HG02763 (cell line): ENCODE results near the gene URB1.
"Not testable (repeated sequence)": the region's sequence is repeated elsewhere in the genome, so short reads cannot be mapped to it uniquely, and the experiment has no call there.

Experiments
- ATAC-seq: cut with Tn5 transposase; IDR thresholded peaks from one replicate; pipeline ENCODE4 v1.9.1; 2021; ENCODE audit warnings: mild to moderate bottlenecking, moderate library complexity; ENCODE audit not compliant: unreplicated experiment

URB1 gene

GRCh38 chr21:32301596-32301995, 91.2 kb downstream of the URB1 start:
- no peak for ATAC-seq

GRCh38 chr21:32300117-32300681, 92.6 kb downstream of the URB1 start:
- no peak for ATAC-seq

- no peak for ATAC-seq
Observed at GRCh38 chr21:32299695-32300094, 93.1 kb downstream of the URB1 start.

- no peak for ATAC-seq
Observed at GRCh38 chr21:32298658-32299081, 94.1 kb downstream of the URB1 start, which contains the start of gene MRAP. TSS of gene MRAP (plus strand) at chr21:32298855. CDS start at chr21:32298972, 117 bp downstream.

GRCh38 chr21:32298148-32298559, 94.7 kb downstream of the URB1 start:
- ATAC-seq = no peak

- no peak for ATAC-seq
Observed at GRCh38 chr21:32297449-32297848, 95.4 kb downstream of the URB1 start.

- no peak for ATAC-seq
Observed at GRCh38 chr21:32285476-32285875, 107.3 kb downstream of the URB1 start.

GRCh38 chr21:32282992-32283391, 109.8 kb downstream of the URB1 start:
- ATAC-seq = no peak

- no peak for ATAC-seq
Observed at GRCh38 chr21:32281531-32281930, 111.3 kb downstream of the URB1 start.

- no peak for ATAC-seq
Observed at GRCh38 chr21:32279377-32279680, 113.5 kb downstream of the URB1 start.

- ATAC-seq = peak; percentile 96
Observed at GRCh38 chr21:32278518-32279376, 114.1 kb downstream of the URB1 start, which contains the start of gene MIS18A. TSS of gene MIS18A (minus strand) at chr21:32279049. CDS start at chr21:32279014, 35 bp downstream.

GRCh38 chr21:32278103-32278502, 114.7 kb downstream of the URB1 start:
- ATAC-seq = no peak

- ATAC-seq = no peak
Observed at GRCh38 chr21:32276671-32277070, 116.1 kb downstream of the URB1 start.

GRCh38 chr21:32270748-32271147, 122.1 kb downstream of the URB1 start:
- no peak for ATAC-seq

- not testable (repeated sequence) for ATAC-seq
Observed at GRCh38 chr21:32265321-32265720, 127.5 kb downstream of the URB1 start.

GRCh38 chr21:32261929-32262328, 130.9 kb downstream of the URB1 start:
- ATAC-seq = no peak
